Suprapubic skin (tissue), 4 donors: Measurements from ENCODE around the gene MBD1. TPM values are rescaled to one million over a fixed set of nuclear protein-coding genes. Genes with fewer than 3 reads are reported as not detected.
"Not testable (repeated sequence)": the region's sequence is repeated elsewhere in the genome, so short reads cannot be mapped to it uniquely, and the experiment has no call there.

Source experiments
- DNase-seq, 2 donors: peaks; one replicate each; pipeline ENCODE4 v3.0.0-alpha.2; 2019; ENCODE audit warnings: low spot score in 2 of 2
- H3K27ac ChIP-seq: fragments of 200-600 bp; sonication (generic); one replicate; pipeline ENCODE4 v1.5.1; 2019
- H3K27me3 ChIP-seq: fragments of 200-600 bp; sonication (generic); one replicate; pipeline ENCODE4 v1.5.1; 2019
- H3K36me3 ChIP-seq: fragments of 200-600 bp; sonication (generic); one replicate; pipeline ENCODE4 v1.5.1; 2019
- H3K4me1 ChIP-seq: fragments of 200-600 bp; sonication (generic); one replicate; pipeline ENCODE4 v1.5.1; 2019
- H3K4me3 ChIP-seq: fragments of 200-600 bp; sonication (generic); one replicate; pipeline ENCODE4 v1.5.1; 2019; ENCODE audit warnings: mild to moderate bottlenecking
- H3K9me3 ChIP-seq: fragments of 200-600 bp; sonication (generic); one replicate; pipeline ENCODE4 v1.5.1; 2019
- CTCF ChIP-seq, 2 donors: fragments of 200-600 bp in 1 of 2; fragments of 450-650 bp in 1 of 2; sonication (generic) in 1 of 2; IDR thresholded peaks; one replicate each; pipeline ENCODE4 v1.5.1; 2016 to 2019; ENCODE audit warnings: antibody characterized with exemption in 2 of 2, mild to moderate bottlenecking in 1 of 2, moderate library complexity in 1 of 2
- EP300 ChIP-seq: sonication (generic); formaldehyde crosslinking; IDR thresholded peaks from one replicate; pipeline ENCODE4 v1.6.1; 2017; ENCODE audit warnings: antibody characterized with exemption
- POLR2A ChIP-seq, 2 donors: fragments of 450-650 bp; IDR thresholded peaks; one replicate each; pipeline ENCODE4 v1.6.1; 2017; ENCODE audit warnings: antibody characterized with exemption in 2 of 2, mild to moderate bottlenecking in 2 of 2, moderate library complexity in 2 of 2
- POLR2AphosphoS5 ChIP-seq, 3 donors: sonication (generic); formaldehyde crosslinking; IDR thresholded peaks; one replicate each; pipeline ENCODE4 v1.6.1; 2017; ENCODE audit warnings: antibody characterized with exemption in 3 of 3
- WGBS: methylation state at CpG from one replicate; pipeline ENCODE4 v1.1.5; 2018; 5-methylcytosine and 5-hydroxymethylcytosine counted together
- total RNA-seq, 4 donors: library from RNA; depleted of rRNA; stranded (reverse); fragments of >200 nt; gene quantifications; one replicate each; pipeline ENCODE4 v1.1.0, GENCODE V29; 2016

MBD1 gene
- total RNA-seq, 4 donors from 2014 or later: 107 to 145 (median 110) TPM

GRCh38 chr18:50293039-50293438 is 11.7 kb upstream of the MBD1 start:
- Histone ChIP-seq H3K27me3 (peaks cover 4% of the 10 kb centered on the region), H3K4me1 (peaks cover 8% of the 10 kb centered on the region), H3K27ac (no peak overlapping the region), H3K9me3 (no peaks in the 10 kb centered on the region), H3K4me3 (no peak overlapping the region), H3K36me3 (no peaks in the 10 kb centered on the region)
- 97% methylated on average over 1 of the region's 1 CpG for WGBS
- no peak for TF ChIP-seq POLR2A (IDR thresholded peaks at IDR 0.05)
- TF ChIP-seq EP300: no peak
- TF ChIP-seq CTCF (IDR thresholded peaks at IDR 0.05): no peak
- TF ChIP-seq POLR2AphosphoS5 (IDR thresholded peaks at IDR 0.05): no peak
- no peak for DNase-seq

- Histone ChIP-seq H3K9me3 (no peaks in the 10 kb centered on the region), H3K4me3 (no peak overlapping the region), H3K27me3 (no peaks in the 10 kb centered on the region), H3K36me3 (peaks cover 20% of the 10 kb centered on the region), H3K4me1 (peaks cover 18% of the 10 kb centered on the region), H3K27ac (no peak overlapping the region)
- WGBS: 82% methylated on average over 4 of the region's 4 CpGs
- DNase-seq: no peak
- TF ChIP-seq EP300 (no peak), POLR2AphosphoS5 (IDR thresholded peaks at IDR 0.05) (no peak), CTCF (IDR thresholded peaks at IDR 0.05) (no peak)
These were observed 7.8 kb upstream of the MBD1 start for GRCh38 chr18:50289108-50289443.

- Histone ChIP-seq H3K4me3 (peak overlapping the region; percentile 88), H3K36me3 (peaks cover 25% of the 10 kb centered on the region), H3K27ac (peak overlapping the region; percentile 65), H3K4me1 (peaks cover 18% of the 10 kb centered on the region)
- not testable (repeated sequence) for H3K9me3 ChIP-seq, DNase-seq, H3K27me3 ChIP-seq
- WGBS: 78% methylated on average over 21 of the region's 21 CpGs
These were observed 7.2 kb upstream of the MBD1 start for GRCh38 chr18:50288348-50289107.

DNA sequence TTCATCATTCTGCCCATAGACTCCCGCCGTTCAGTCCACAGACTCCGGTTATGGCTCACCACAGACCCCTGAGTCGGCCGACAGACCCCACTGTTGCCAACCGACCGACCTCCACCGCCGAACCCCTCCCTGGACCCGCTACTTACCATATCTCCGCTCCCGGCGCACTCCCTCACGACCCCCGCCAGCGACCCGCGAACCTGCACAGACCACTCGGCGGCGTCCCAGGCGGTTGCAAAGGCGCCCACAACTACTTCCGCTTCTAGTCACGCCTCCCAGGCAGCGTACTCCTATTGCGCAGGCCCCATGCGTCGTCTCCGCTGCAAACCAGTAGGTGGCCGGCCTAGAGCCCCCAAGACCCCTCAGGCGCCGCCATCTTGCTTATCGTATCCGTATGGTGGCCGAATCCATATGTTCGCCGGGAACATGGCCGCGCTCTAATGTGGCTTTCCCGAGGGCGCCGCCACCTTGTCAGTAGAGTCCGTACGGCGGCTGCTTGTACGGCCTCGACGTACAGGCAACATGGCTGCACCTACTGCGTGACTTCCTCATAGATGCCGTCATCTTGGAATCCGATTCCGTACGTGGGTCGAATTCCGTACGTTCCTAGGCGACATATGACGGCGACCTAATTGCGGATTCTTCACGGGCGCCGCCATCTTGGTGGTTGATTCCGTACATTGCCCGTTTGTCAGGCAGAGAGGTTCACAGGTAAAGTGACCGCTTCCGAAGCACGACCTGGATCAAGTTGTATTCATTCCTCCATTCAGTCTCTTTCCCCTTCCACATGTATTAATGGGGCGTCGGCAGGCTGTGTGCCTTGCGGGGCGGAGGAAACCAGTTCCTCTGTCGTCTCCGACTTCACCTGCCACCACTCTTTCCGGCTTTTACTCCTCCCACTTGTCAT is 6.4 kb upstream of the MBD1 start, which contains the start of gene CXXC1:
Gene CXXC1 (minus strand): TSS at position 252 of the 907 bp plus-strand sequence. CDS start 103 bp downstream, at position 149.
- H3K27ac ChIP-seq: peak within 1 kb of the TSS; percentile 65
- no peaks in the 10 kb centered on the region for H3K9me3 ChIP-seq
- TF ChIP-seq POLR2AphosphoS5 (IDR thresholded peaks at IDR 0.05): peak in 2 of 3 donors; percentile 48 to 92
- peak; percentile 31 for TF ChIP-seq EP300
- TF ChIP-seq POLR2A (IDR thresholded peaks at IDR 0.05): no peak
- peak; percentile 32 to 46 for TF ChIP-seq CTCF (IDR thresholded peaks at IDR 0.05)
- H3K27me3 ChIP-seq: no peaks in the 10 kb centered on the region
- peaks cover 18% of the 10 kb centered on the region for H3K4me1 ChIP-seq
- WGBS: under 1% methylated on average over 36 of the region's 76 CpGs
- peak; percentile 98 to 99 for DNase-seq
- peak within 1 kb of the TSS; percentile 88 for H3K4me3 ChIP-seq
- H3K36me3 ChIP-seq: peaks cover 33% of the 10 kb centered on the region

GRCh38 chr18:50287028-50287440 is 5.7 kb upstream of the MBD1 start:
- Histone ChIP-seq H3K4me1 (peaks cover 20% of the 10 kb centered on the region), H3K4me3 (peak overlapping the region; percentile 88), H3K36me3 (peaks cover 37% of the 10 kb centered on the region), H3K27me3 (no peaks in the 10 kb centered on the region), H3K9me3 (no peaks in the 10 kb centered on the region), H3K27ac (peak overlapping the region; percentile 65)
- 2% methylated on average over 27 of the region's 27 CpGs for WGBS
- DNase-seq: peak in 1 of 2 donors; percentile 78
- TF ChIP-seq POLR2A (IDR thresholded peaks at IDR 0.05) (no peak), POLR2AphosphoS5 (IDR thresholded peaks at IDR 0.05) (no peak)
